ENCODE data around the gene C3orf18. TPM values are rescaled to one million over a fixed set of nuclear protein-coding genes. Genes with fewer than 3 reads are reported as not detected.

C3orf18 gene
- total and polyA plus RNA-seq, 9 of the 15 experiments (the other 6 are each of a cell fraction or from before 2014, with no cell fraction given), result 0.01 to 2.3 (median 0.94) TPM

GRCh38 chr3:50539356-50540286, 27.9 kb downstream of the C3orf18 start (continued):
- TF ChIP-seq REST (IDR thresholded peaks at IDR 0.05; ENCODE audit: borderline replicate concordance), result no peak; the same call in 1 of the 2 replicates
- TF ChIP-seq REST (CRISPR knock-in tag; IDR thresholded peaks at IDR 0.05; ENCODE audit: low read depth), result no peak
- peak in 1 of 2 experiments; percentile 39; a peak in 1 of 4 replicates for TF ChIP-seq NRF1 (conservative IDR thresholded peaks at IDR 0.05 in 1 of 2, IDR thresholded peaks at IDR 0.05 in 1 of 2)
- TF ChIP-seq RREB1 (CRISPR knock-in tag; IDR thresholded peaks at IDR 0.05), result no peak
- no peak for TF ChIP-seq CEBPB (tag; IDR thresholded peaks at IDR 0.05)
- peak; percentile 89 for TF ChIP-seq TEAD4 (IDR thresholded peaks at IDR 0.05; ENCODE audit: low read length)
- TF ChIP-seq TEAD4 (CRISPR knock-in tag; IDR thresholded peaks at IDR 0.05; ENCODE audit: borderline replicate concordance), result no peak
- TF ChIP-seq ATF6 (CRISPR knock-in tag; IDR thresholded peaks at IDR 0.05), result no peak
- no peak for TF ChIP-seq MCM7 (IDR thresholded peaks at IDR 0.05)
- no peak for TF ChIP-seq RBM17 (IDR thresholded peaks at IDR 0.05; ENCODE audit: borderline replicate concordance, low read depth, low read length)
